B cell (primary cell): Measurements from ENCODE around the gene SLC6A20. TPM values are rescaled to one million over a fixed set of nuclear protein-coding genes. Genes with fewer than 3 reads are reported as not detected.

Source experiments
- ATAC-seq: fragments of 200-7000 bp; cut with Tn5 transposase; one replicate; pipeline ENCODE4 v1.10.0; 2021; ENCODE audit warnings: low read depth, mild to moderate bottlenecking, moderate number of reproducible peaks, moderate library complexity
- CTCF ChIA-PET: fragments of 350-600 bp; sonication (Branson Sonifier 250); formaldehyde crosslinking; loops from one replicate; lab custom pipeline; 2021; ENCODE audit warnings: antibody characterized with exemption, inconsistent platforms; lab: Charles Lee
- POLR2A ChIA-PET: fragments of 350-600 bp; sonication (Branson Sonifier 250); formaldehyde crosslinking; loops from one replicate; lab custom pipeline; 2021; ENCODE audit warnings: antibody characterized with exemption; lab: Charles Lee
- DNase-seq: peaks from one replicate; pipeline ENCODE4 v3.0.0; 2013
- H2AFZ ChIP-seq: 2 replicates; pipeline ENCODE4 v1.6.1; 2012; ENCODE audit warnings: mild to moderate bottlenecking, low read depth, low read length; ENCODE audit not compliant: insufficient read depth, poor library complexity, severe bottlenecking
- H3K27ac ChIP-seq, 2 donors: 1 replicate in 1 of 2; 2 replicates in 1 of 2; pipeline ENCODE4 v1.5.1; 2012 to 2013; ENCODE audit warnings: low read length in 2 of 2, mild to moderate bottlenecking in 2 of 2, moderate library complexity in 1 of 2
- H3K27me3 ChIP-seq, 4 experiments: fragments of 200-600 bp in 1 of 4; sonication (generic) in 1 of 4; replicated peaks in 1 of 4; 1 replicate in 2 of 4; 2 replicates in 2 of 4; pipeline versions ENCODE4 v1.6.1 to v1.7.0; 2013 to 2016; ENCODE audit warnings: low read length in 3 of 4, mild to moderate bottlenecking in 2 of 4, mixed read lengths in 1 of 4, moderate library complexity in 1 of 4; ENCODE audit not compliant: insufficient read depth in 4 of 4, control insufficient read depth in 3 of 4; ENCODE audit errors: control extremely low read depth in 1 of 4
- H3K36me3 ChIP-seq, 2 experiments: replicated peaks in 1 of 2; 1 replicate in 1 of 2; 2 replicates in 1 of 2; pipeline versions ENCODE4 v1.6.1 to v1.7.1; 2013; ENCODE audit warnings: low read length in 1 of 2; ENCODE audit not compliant: insufficient read depth in 2 of 2, control insufficient read depth in 1 of 2; ENCODE audit errors: control extremely low read depth in 1 of 2, extremely low read depth in 1 of 2
- H3K4me1 ChIP-seq, 2 donors: fragments of 200-600 bp in 1 of 2; sonication (generic) in 1 of 2; 1 replicate in 1 of 2; 2 replicates in 1 of 2; pipeline versions ENCODE4 v1.5.1 to v1.6.1; 2013 to 2017; ENCODE audit warnings: low read length in 2 of 2; ENCODE audit not compliant: control insufficient read depth in 2 of 2, insufficient read depth in 2 of 2
- H3K4me2 ChIP-seq: replicated peaks from 2 replicates; pipeline ENCODE3; 2012; ENCODE audit warnings: mild to moderate bottlenecking, low read depth, low read length; ENCODE audit not compliant: poor library complexity, severe bottlenecking
- H3K4me3 ChIP-seq, 5 experiments: fragments of 200-600 bp in 1 of 5; sonication (generic) in 1 of 5; 1 replicate in 3 of 5; 2 replicates in 2 of 5; pipeline versions ENCODE4 v1.5.1 to v1.7.0; 2011 to 2016; ENCODE audit warnings: low read length in 4 of 5, mild to moderate bottlenecking in 4 of 5, low read depth in 2 of 5, control low read depth in 1 of 5, moderate library complexity in 1 of 5; ENCODE audit not compliant: insufficient read depth in 1 of 5; ENCODE audit errors: control extremely low read depth in 1 of 5, extremely low read depth in 1 of 5
- H3K79me2 ChIP-seq: fragments of 200-600 bp; sonication (generic); one replicate; pipeline ENCODE4 v1.6.0; 2016; ENCODE audit warnings: low read length; ENCODE audit not compliant: control insufficient read depth, insufficient read depth
- H3K9ac ChIP-seq: fragments of 200-600 bp; sonication (generic); 2 replicates; pipeline ENCODE4 v1.6.1; 2017; ENCODE audit warnings: mild to moderate bottlenecking, low read length, moderate library complexity
- H3K9me3 ChIP-seq, 3 donors: one replicate each; pipeline versions ENCODE4 v1.6.1 to v1.7.1; 2013; ENCODE audit warnings: low read length in 2 of 3; ENCODE audit not compliant: control insufficient read depth in 2 of 3, insufficient read depth in 1 of 3; ENCODE audit errors: control extremely low read depth in 1 of 3
- H4K20me1 ChIP-seq: 2 replicates; pipeline ENCODE4 v1.6.0; 2012; ENCODE audit warnings: mild to moderate bottlenecking, low read length; ENCODE audit not compliant: insufficient read depth, control insufficient read depth, poor library complexity, severe bottlenecking
- H3K27ac Mint-ChIP-seq: one replicate; pipeline ENCODE4 v1.8.0; 2021; ENCODE audit warnings: mixed read lengths
- H3K27me3 Mint-ChIP-seq: one replicate; pipeline ENCODE4 v1.8.0; 2021; ENCODE audit warnings: mixed read lengths
- H3K4me1 Mint-ChIP-seq: one replicate; pipeline ENCODE4 v1.8.0; 2021; ENCODE audit warnings: mixed read lengths
- H3K4me3 Mint-ChIP-seq: one replicate; pipeline ENCODE4 v1.8.0; 2021; ENCODE audit warnings: mixed read lengths
- H3K9me3 Mint-ChIP-seq: one replicate; pipeline ENCODE4 v1.8.0; 2022; ENCODE audit warnings: mixed read lengths; ENCODE audit not compliant: insufficient read depth
- CTCF ChIP-seq: fragments of 200-600 bp; IDR thresholded peaks from one replicate; pipeline ENCODE4 v1.8.0; 2022; ENCODE audit warnings: antibody characterized with exemption, mild to moderate bottlenecking
- EZH2 ChIP-seq: IDR thresholded peaks from 2 replicates; pipeline ENCODE4 v1.6.1; 2012; ENCODE audit warnings: borderline replicate concordance, low read depth, mild to moderate bottlenecking, moderate library complexity, low read length; ENCODE audit not compliant: insufficient read depth, poor library complexity, severe bottlenecking
- WGBS: methylation state at CpG from one replicate; pipeline ENCODE4 v1.1.5; 2013; ENCODE audit warnings: missing lambda C conversion rate; ENCODE audit not compliant: insufficient coverage; 5-methylcytosine and 5-hydroxymethylcytosine counted together
- intact Hi-C: fragments of 100-400 bp; cut with micrococcal nuclease; formaldehyde crosslinking; loops from one replicate; pipeline ENCODE4 v1.10.0; 2022
- polyA plus RNA-seq: library from polyadenylated mRNA; depleted of rRNA; stranded (reverse); fragments of >200 nt; gene quantifications from 2 replicates; pipeline ENCODE4 v1.2.3, GENCODE V29; 2012
- total RNA-seq, 2 donors: library from RNA; stranded (reverse); fragments of 120-200 nt in 1 of 2; gene quantifications; 1 replicate in 1 of 2; 2 replicates in 1 of 2; pipeline versions ENCODE4 v1.2.3 to v1.2.4, GENCODE V29; 2013 to 2022

Gene SLC6A20
- total and polyA plus RNA-seq, 2 donors (not counting 1 experiment from before 2014, with no cell fraction given): 0.32 TPM; not detected in 1

GRCh38 chr3:45736707-45737106 lies 59.6 kb downstream of the SLC6A20 start:
- Histone ChIP-seq H3K79me2 (no peaks in the 10 kb centered on the region), H3K9ac (no peak overlapping the region), H3K36me3 (peaks cover 24 to 85% of the 10 kb centered on the region in 2 experiments), H3K4me2 (no peak overlapping the region), H2AFZ (no peak overlapping the region), H3K27ac (no peak overlapping the region), H3K27me3 (no peaks in the 10 kb centered on the region), H4K20me1 (no peaks in the 10 kb centered on the region), H3K4me3 (no peak overlapping the region), H3K4me1 (peaks cover 9% of the 10 kb centered on the region in 2 donors), H3K9me3 (no peaks in the 10 kb centered on the region)
- no peaks in the 10 kb centered on the region for H3K27me3 Mint-ChIP-seq
- TF ChIP-seq CTCF (no peak), EZH2 (no peak)
- H3K4me1 Mint-ChIP-seq: peaks cover 16% of the 10 kb centered on the region
- ChIA-PET POLR2A (no interaction called here), CTCF (no interaction called here)
- intact Hi-C loops: no loop called here
- no peak overlapping the region for H3K27ac Mint-ChIP-seq
- no peak for ATAC-seq
- H3K9me3 Mint-ChIP-seq: no peaks in the 10 kb centered on the region
- H3K4me3 Mint-ChIP-seq: no peak overlapping the region
- DNase-seq: no peak

DNA sequence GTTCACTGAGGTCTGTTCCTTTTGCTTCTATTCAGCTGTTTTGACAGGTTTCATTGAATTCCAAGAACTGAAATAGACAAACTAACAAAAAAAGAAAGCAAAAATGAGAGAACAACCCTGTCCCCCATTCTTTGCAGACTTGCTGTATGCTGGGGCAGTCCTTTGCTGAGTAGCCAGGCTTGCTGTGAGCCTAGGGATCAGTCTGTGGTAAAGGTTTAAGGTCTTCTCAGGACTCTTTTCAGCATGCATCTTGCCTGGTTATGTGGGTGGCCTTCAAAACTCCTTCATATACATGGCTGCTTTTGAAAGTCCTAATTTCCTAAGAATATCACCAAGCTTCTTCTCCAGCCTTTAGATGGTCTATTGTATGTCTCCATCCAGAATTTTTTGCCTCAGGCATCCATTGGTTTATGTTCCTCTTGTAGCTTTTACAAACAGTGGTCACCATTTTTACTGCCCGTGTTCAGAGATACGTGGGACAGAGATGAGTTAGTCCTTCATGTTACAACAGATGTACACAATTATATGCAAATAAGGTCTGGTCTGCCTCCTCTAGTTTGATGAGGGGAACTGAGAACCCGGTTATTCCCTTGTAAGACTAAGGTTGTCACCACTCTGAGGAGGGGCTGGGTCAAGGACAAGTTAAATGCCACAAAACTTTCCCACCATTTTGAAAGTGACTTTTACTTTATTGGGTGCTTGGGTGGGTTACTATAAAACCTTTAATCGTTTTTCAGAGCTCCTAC lies 65.8 kb downstream of the SLC6A20 start:
- ATAC-seq (peak; percentile 63), DNase-seq (peak; percentile 33)
- H3K36me3 ChIP-seq: peaks cover 15 to 53% of the 10 kb centered on the region in 2 experiments
- peak overlapping the region; percentile 27 for H3K27ac Mint-ChIP-seq
- intact Hi-C loops: no loop called here
- ChIA-PET POLR2A (no interaction called here), CTCF (no interaction called here)
- no CpG with 5 or more reads among the region's 4 CpGs for WGBS
- H3K27ac ChIP-seq: peak overlapping the region in 1 of 2 donors; percentile 3
- H3K4me3 Mint-ChIP-seq: peak overlapping the region; percentile 38
- H3K9me3 ChIP-seq: no peaks in the 10 kb centered on the region
- peaks cover 6 to 9% of the 10 kb centered on the region in 2 donors for H3K4me1 ChIP-seq
- peak overlapping the region; percentile 13 for H3K4me2 ChIP-seq
- no peaks in the 10 kb centered on the region for H3K27me3 Mint-ChIP-seq
- no peak overlapping the region for H2AFZ ChIP-seq
- H3K4me3 ChIP-seq: no peak overlapping the region
- peaks cover 9% of the 10 kb centered on the region for H3K79me2 ChIP-seq
- TF ChIP-seq EZH2: no peak
- no peak for TF ChIP-seq CTCF
- H3K9me3 Mint-ChIP-seq: no peaks in the 10 kb centered on the region
- H3K9ac ChIP-seq: no peak overlapping the region
- no peaks in the 10 kb centered on the region for H3K27me3 ChIP-seq
- peaks cover 5% of the 10 kb centered on the region for H4K20me1 ChIP-seq
- H3K4me1 Mint-ChIP-seq: peaks cover 22% of the 10 kb centered on the region
